HepG2 (cell line): ENCODE measurements around the gene ITPR1. TPM values are rescaled to one million over a fixed set of nuclear protein-coding genes. Genes with fewer than 3 reads are reported as not detected.

Experiments
- ATAC-seq: fragments of 200-7000 bp; cut with Tn5 transposase; 3 replicates; pipeline ENCODE4 v1.9.1; 2020; ENCODE audit warnings: mild to moderate bottlenecking, moderate library complexity
- BruUV-seq: library from RNA; stranded (reverse); fragments of 400-500 nt; replicated peaks from 2 replicates; lab custom pipeline; 2021; lab: Mats Ljungman, UMichigan
- CTCF ChIA-PET: fragments of 300-600 bp; formaldehyde crosslinking; extraction: SDS; loops from one replicate; lab custom pipeline; 2021; ENCODE audit warnings: low total read pairs, inconsistent platforms, low intra/inter-chr PET ratio; lab: Yijun Ruan, JAX
- POLR2A ChIA-PET: fragments of 350-600 bp; sonication (Branson Sonifier 250); formaldehyde crosslinking; loops from one replicate; lab custom pipeline; 2020; ENCODE audit warnings: antibody characterized with exemption, inconsistent platforms; lab: Yijun Ruan, JAX
- DNase-seq: peaks from one replicate; pipeline ENCODE4 v3.0.0-alpha.2; 2015; ENCODE audit warnings: low spot score
- FAIRE-seq: peaks from 3 replicates; lab custom pipeline; 2011; peaks lifted over from hg19 to GRCh38; lab: Jason Lieb, UNC
- H2AFZ ChIP-seq: one replicate; pipeline ENCODE4 v1.6.1; 2011; ENCODE audit warnings: low read length, inconsistent platforms
- H3K27ac ChIP-seq: fragments of 300-600 bp; 3 replicates; pipeline ENCODE4 v1.8.0; 2011; ENCODE audit warnings: mixed run types, mild to moderate bottlenecking, mixed read lengths, low read length, inconsistent platforms; ENCODE audit not compliant: insufficient read depth; ENCODE audit errors: extremely low read length
- H3K27me3 ChIP-seq, 2 experiments: fragments of 200-600 bp in 1 of 2; 2 replicates in 1 of 2; 3 replicates in 1 of 2; pipeline versions ENCODE4 v1.6.0 to v1.8.0; 2011; ENCODE audit warnings: low read length in 2 of 2, mild to moderate bottlenecking in 2 of 2, moderate library complexity in 2 of 2, inconsistent platforms in 1 of 2; ENCODE audit not compliant: insufficient read depth in 2 of 2, control insufficient read depth in 1 of 2
- H3K36me3 ChIP-seq, 2 experiments: fragments of 200-600 bp in 1 of 2; replicated peaks in 1 of 2; 2 replicates in 1 of 2; 3 replicates in 1 of 2; pipeline versions ENCODE4 v1.5.1 to v1.8.0; 2011; ENCODE audit warnings: low read length in 2 of 2, inconsistent platforms in 1 of 2; ENCODE audit not compliant: insufficient read depth in 2 of 2, control insufficient read depth in 1 of 2
- H3K4me1 ChIP-seq: 2 replicates; pipeline ENCODE4 v1.5.1; 2012; ENCODE audit warnings: low read length, inconsistent platforms; ENCODE audit not compliant: insufficient read depth
- H3K4me2 ChIP-seq: 2 replicates; pipeline ENCODE4 v1.6.0; 2011; ENCODE audit warnings: low read depth, low read length, inconsistent platforms
- H3K4me3 ChIP-seq, 3 experiments: fragments of 200-600 bp in 1 of 3; sonication (generic), shearing (Covaris generic) in 1 of 3; replicated peaks in 1 of 3; 2 replicates each; pipeline ENCODE4 v1.5.1; 2011 to 2016; ENCODE audit warnings: low read length in 3 of 3, inconsistent platforms in 2 of 3, low read depth in 2 of 3, mild to moderate bottlenecking in 2 of 3, control low read depth in 1 of 3, mixed read lengths in 1 of 3; ENCODE audit not compliant: insufficient read depth in 1 of 3
- H3K79me2 ChIP-seq: one replicate; pipeline ENCODE4 v1.6.1; 2011; ENCODE audit warnings: low read length, inconsistent platforms; ENCODE audit not compliant: insufficient read depth
- H3K9ac ChIP-seq: 2 replicates; pipeline ENCODE4 v1.6.0; 2011; ENCODE audit warnings: mild to moderate bottlenecking, low read depth, low read length, inconsistent platforms; ENCODE audit not compliant: insufficient read depth
- H3K9me3 ChIP-seq: 2 replicates; pipeline ENCODE4 v1.5.1; 2012; ENCODE audit warnings: mild to moderate bottlenecking, low read length
- H4K20me1 ChIP-seq: 2 replicates; pipeline ENCODE4 v1.6.0; 2011; ENCODE audit warnings: inconsistent platforms, mild to moderate bottlenecking, low read length, moderate library complexity; ENCODE audit not compliant: insufficient read depth
- ELF4 ChIP-seq: sonication (generic); formaldehyde crosslinking; IDR thresholded peaks from 2 replicates; pipeline ENCODE4 v1.5.0; 2020; ENCODE audit warnings: missing genetic modification reagents, mild to moderate bottlenecking, moderate library complexity, borderline replicate concordance
- GPBP1L1 ChIP-seq: sonication (generic); formaldehyde crosslinking; IDR thresholded peaks from 2 replicates; pipeline ENCODE4 v1.5.0; 2020; ENCODE audit warnings: mild to moderate bottlenecking, missing genetic modification reagents
- HMG20A ChIP-seq: IDR thresholded peaks from 2 replicates; pipeline ENCODE4 v1.6.1; 2016; ENCODE audit warnings: borderline replicate concordance
- HNF4A ChIP-seq: sonication (generic); formaldehyde crosslinking; IDR thresholded peaks from 2 replicates; pipeline ENCODE4 v1.4.0; 2020; ENCODE audit warnings: missing genetic modification reagents
- JDP2 ChIP-seq: sonication (generic); formaldehyde crosslinking; IDR thresholded peaks from 2 replicates; pipeline ENCODE4 v1.8.1; 2022; ENCODE audit warnings: missing genetic modification reagents, borderline replicate concordance
- KLF12 ChIP-seq: sonication (generic); formaldehyde crosslinking; IDR thresholded peaks from 2 replicates; pipeline ENCODE4 v1.4.0; 2020; ENCODE audit warnings: missing genetic modification reagents, borderline replicate concordance
- MAFF ChIP-seq: IDR thresholded peaks from 2 replicates; pipeline ENCODE4 v1.6.1; 2011; ENCODE audit warnings: low read depth, low read length, improper control_type of control experiment
- SP1 ChIP-seq, 2 experiments: fragments of 450-650 bp in 1 of 2; sonication (generic) in 1 of 2; formaldehyde crosslinking in 1 of 2; IDR thresholded peaks; 2 replicates each; pipeline versions ENCODE4 v1.4.0 to v1.6.1; 2016 to 2020; ENCODE audit warnings: missing genetic modification reagents in 1 of 2
- TP53 ChIP-seq: sonication (generic); formaldehyde crosslinking; conservative IDR thresholded peaks from 2 replicates; pipeline ENCODE4 v1.4.0; 2020; ENCODE audit warnings: missing genetic modification reagents
- ZC3H4 ChIP-seq: sonication (generic); formaldehyde crosslinking; IDR thresholded peaks from 2 replicates; pipeline ENCODE4 v1.4.0; 2020; ENCODE audit warnings: missing genetic modification reagents, borderline replicate concordance
- ZFP82 ChIP-seq: sonication (generic); formaldehyde crosslinking; IDR thresholded peaks from 2 replicates; pipeline ENCODE4 v1.5.1; 2020; ENCODE audit warnings: mild to moderate bottlenecking, missing genetic modification reagents, borderline replicate concordance
- ZNF18 ChIP-seq: sonication (generic); formaldehyde crosslinking; IDR thresholded peaks from 2 replicates; pipeline ENCODE4 v1.8.0; 2022; ENCODE audit warnings: mild to moderate bottlenecking, missing genetic modification reagents; ENCODE audit not compliant: insufficient replicate concordance
- ZNF263 ChIP-seq: sonication (generic); formaldehyde crosslinking; IDR thresholded peaks from 2 replicates; pipeline ENCODE4 v1.4.0; 2020; ENCODE audit warnings: missing genetic modification reagents
- ZNF549 ChIP-seq: sonication (generic); formaldehyde crosslinking; IDR thresholded peaks from 2 replicates; pipeline ENCODE4 v1.5.0; 2020; ENCODE audit warnings: missing genetic modification reagents
- ZNF598 ChIP-seq: sonication (generic); formaldehyde crosslinking; IDR thresholded peaks from 2 replicates; pipeline ENCODE4 v1.5.1; 2020; ENCODE audit warnings: mild to moderate bottlenecking, missing genetic modification reagents, borderline replicate concordance
- WGBS: methylation state at CpG from one replicate; pipeline ENCODE4 v1.1.6; 2017; ENCODE audit warnings: low lambda C conversion rate; 5-methylcytosine and 5-hydroxymethylcytosine counted together
- in situ Hi-C: cut with HindIII; loops from 2 replicates; pipeline ENCODE4 v1.10.0; 2017; ENCODE audit warnings: low pct_unique_long_range_greater_than_20kb; ENCODE audit not compliant: extremely low pct_ligation_motif_present
- intact Hi-C: fragments of 100-400 bp; cut with micrococcal nuclease; formaldehyde crosslinking; loops from one replicate; pipeline ENCODE4 v1.10.0; 2022; ENCODE audit not compliant: unreplicated experiment
- polyA plus RNA-seq, 8 experiments: library from polyadenylated mRNA; depleted of rRNA in 3 of 8; stranded (reverse) in 7 of 8; unstranded in 1 of 8; fragments of >200 nt; fragmentation: Illumina TruSeq in 4 of 8; extraction: Trizol in 4 of 8; gene quantifications; 2 replicates each; pipeline versions ENCODE4 v1.2.1 to v1.2.3, GENCODE V29; 2011 to 2016; ENCODE audit warnings: low read depth in 4 of 8, missing spikeins in 1 of 8, mixed read lengths in 1 of 8; ENCODE audit not compliant: insufficient read depth in 1 of 8
- total RNA-seq, 5 experiments: library from RNA; depleted of rRNA; stranded (reverse); fragments of >200 nt; fragmentation: Illumina TruSeq; extraction: Trizol; gene quantifications; 2 replicates each; pipeline ENCODE4 v1.2.3, GENCODE V29; 2016; ENCODE audit warnings: low read depth in 1 of 5

Gene ITPR1
- total and polyA plus RNA-seq, 2 of the 13 experiments (the other 11 are each of a cell fraction or from before 2014, with no cell fraction given): 10.0 to 11.4 TPM

- H2AFZ ChIP-seq: no peak overlapping the region
- POLR2A ChIA-PET: no interaction called here
- H3K27ac ChIP-seq: no peak overlapping the region
- no peak overlapping the region for H3K4me3 ChIP-seq
- ATAC-seq (peak; percentile 30; the same call in 1 of the 3 replicates), FAIRE-seq (no peak)
- BruUV-seq: no TSS peak
- H3K4me2 ChIP-seq: no peak overlapping the region
- TF ChIP-seq TP53 (no peak), ZNF263 (CRISPR knock-in tag) (peak; percentile 80)
- TF ChIP-seq, all 625 proteins: peak for 1
- intact Hi-C loops: no loop called here
- Histone ChIP-seq H3K4me1 (peaks cover 38% of the 10 kb centered on the region), H3K36me3 (no peaks in the 10 kb centered on the region; a peak in 1 of 5 replicates), H4K20me1 (no peaks in the 10 kb centered on the region), H3K79me2 (no peaks in the 10 kb centered on the region), H3K9me3 (no peaks in the 10 kb centered on the region), H3K9ac (no peak overlapping the region), H3K27me3 (no peaks in the 10 kb centered on the region)
- in situ Hi-C loops: no loop called here
- WGBS: 94% methylated on average over 8 of the region's 9 CpGs
- no peak for DNase-seq
- CTCF ChIA-PET: no interaction called here
These were observed 265.2 kb downstream of the ITPR1 start for GRCh38 chr3:4758249-4758860.

GRCh38 chr3:4758957-4759656 is 266.0 kb downstream of the ITPR1 start:
- ChIA-PET POLR2A (no interaction called here), CTCF (no interaction called here)
- Histone ChIP-seq H3K4me3 (no peak overlapping the region), H3K79me2 (no peaks in the 10 kb centered on the region), H3K9ac (no peak overlapping the region), H3K9me3 (no peaks in the 10 kb centered on the region), H3K36me3 (peaks cover 0 to 2% of the 10 kb centered on the region in 2 experiments; a peak in 1 of 5 replicates), H3K27me3 (no peaks in the 10 kb centered on the region), H4K20me1 (no peaks in the 10 kb centered on the region), H3K4me1 (peaks cover 34% of the 10 kb centered on the region), H3K27ac (no peak overlapping the region), H2AFZ (no peak overlapping the region), H3K4me2 (no peak overlapping the region)
- in situ Hi-C loops: no loop called here
- BruUV-seq: no TSS peak
- FAIRE-seq: no peak
- DNase-seq: no peak
- intact Hi-C loops: no loop called here
- 92% methylated on average over 8 of the region's 8 CpGs for WGBS
- no peak for ATAC-seq
- TF ChIP-seq HMG20A (CRISPR knock-in tag) (no peak), ZNF598 (no peak), ZC3H4 (CRISPR knock-in tag) (no peak), SP1 (IDR thresholded peaks at IDR 0.05) (no peak), SP1 (CRISPR knock-in tag; IDR thresholded peaks at IDR 0.05) (no peak), JDP2 (CRISPR knock-in tag) (no peak), KLF12 (CRISPR knock-in tag) (no peak), MAFF (peak; percentile 45; the same call in 1 of the 2 replicates), ZFP82 (CRISPR knock-in tag) (no peak), GPBP1L1 (CRISPR knock-in tag) (no peak), ZNF18 (no peak), HNF4A (CRISPR knock-in tag) (no peak), ELF4 (no peak), ZNF549 (CRISPR knock-in tag) (no peak)
